ENCODE results near the gene CNTN5. TPM values are rescaled to one million over a fixed set of nuclear protein-coding genes. Genes with fewer than 3 reads are reported as not detected.

The CNTN5 gene
- total and polyA plus RNA-seq, 7 donors, result under 0.01 to 0.46 TPM; not detected in 5

DNA sequence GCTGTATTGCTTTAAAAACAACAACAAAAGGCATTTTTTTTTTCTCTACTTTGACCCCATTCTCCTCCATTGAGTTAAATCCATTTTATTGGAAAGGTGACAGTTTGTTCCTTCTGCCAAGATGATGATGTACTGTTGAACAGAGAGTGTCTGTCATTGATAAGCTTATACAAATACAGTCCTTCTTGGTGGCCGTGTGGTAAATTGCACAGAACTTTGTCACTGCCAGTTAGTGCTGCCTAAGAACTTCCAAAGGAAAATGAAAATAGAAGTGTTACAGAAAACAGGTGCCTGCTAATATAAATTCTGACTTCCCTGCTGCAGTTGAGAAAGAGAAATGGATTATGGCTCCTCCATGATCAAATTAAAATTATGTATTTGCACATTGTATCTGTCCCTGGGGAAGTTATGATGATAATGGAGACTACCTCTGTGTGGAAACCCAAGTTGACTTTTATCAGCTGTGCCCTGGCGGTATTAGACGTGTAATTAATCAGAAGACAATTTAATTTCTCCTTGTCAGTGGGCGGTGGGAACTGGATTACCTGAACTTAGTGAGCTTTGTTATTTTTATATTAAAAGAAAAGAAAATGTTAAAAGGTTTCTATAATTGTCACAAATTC, 546.7 kb downstream of the CNTN5 start:
- 62 to 72% (median 69%) methylated on average over 4 of the region's 4 CpGs for WGBS, 3 donors

GRCh38 chr11:99568808-99569207, 548.1 kb downstream of the CNTN5 start:
- Histone ChIP-seq H3K36me3 (ENCODE audit: insufficient read depth in 1 of 2, low read depth in 1 of 2) (no peaks in the 10 kb centered on the region), H3K4me3 (no peak overlapping the region), H3K27ac (no peak overlapping the region), H3K27me3 (ENCODE audit: insufficient read depth in 3 of 3, low read length in 2 of 3) (no peaks in the 10 kb centered on the region), H3K9me3 (no peaks in the 10 kb centered on the region), H3K4me1 (no peaks in the 10 kb centered on the region)
- ATAC-seq (no peak), DNase-seq (no peak)
- no peak for TF ChIP-seq CTCF (IDR thresholded peaks at IDR 0.05)
- WGBS, 3 donors, result 37 to 64% (median 51%) methylated on average over 1 of the region's 1 CpG
- intact Hi-C loops (cut with DNase I), result no loop called here

More for the DNA sequence above, 546.7 kb downstream of the CNTN5 start:
- no peak for ATAC-seq
- no peaks in the 10 kb centered on the region for H3K4me1 ChIP-seq
- no peak overlapping the region for H3K4me3 ChIP-seq
- H3K27me3 ChIP-seq (ENCODE audit: insufficient read depth in 3 of 3, low read length in 2 of 3), result no peaks in the 10 kb centered on the region
- DNase-seq, result no peak
- intact Hi-C loops (cut with DNase I), result no loop called here
- H3K9me3 ChIP-seq, result no peaks in the 10 kb centered on the region
- no peak overlapping the region for H3K27ac ChIP-seq
- TF ChIP-seq CTCF (IDR thresholded peaks at IDR 0.05), result no peak
- H3K36me3 ChIP-seq (ENCODE audit: insufficient read depth in 1 of 2, low read depth in 1 of 2), result no peaks in the 10 kb centered on the region

- 48 to 50% (median 50%) methylated on average over 2 of the region's 2 CpGs for WGBS, 3 donors
- no peak for TF ChIP-seq CTCF (IDR thresholded peaks at IDR 0.05)
- H3K27ac ChIP-seq, result no peak overlapping the region
- ATAC-seq (no peak), DNase-seq (no peak)
- no peaks in the 10 kb centered on the region for H3K4me1 ChIP-seq
- intact Hi-C loops (cut with DNase I), result no loop called here
- H3K36me3 ChIP-seq (ENCODE audit: insufficient read depth in 1 of 2, low read depth in 1 of 2), result no peaks in the 10 kb centered on the region
- no peaks in the 10 kb centered on the region for H3K27me3 ChIP-seq (ENCODE audit: insufficient read depth in 3 of 3, low read length in 2 of 3)
- no peak overlapping the region for H3K4me3 ChIP-seq
- H3K9me3 ChIP-seq, result no peaks in the 10 kb centered on the region
Measured at GRCh38 chr11:99571094-99571493, 550.3 kb downstream of the CNTN5 start.

DNA sequence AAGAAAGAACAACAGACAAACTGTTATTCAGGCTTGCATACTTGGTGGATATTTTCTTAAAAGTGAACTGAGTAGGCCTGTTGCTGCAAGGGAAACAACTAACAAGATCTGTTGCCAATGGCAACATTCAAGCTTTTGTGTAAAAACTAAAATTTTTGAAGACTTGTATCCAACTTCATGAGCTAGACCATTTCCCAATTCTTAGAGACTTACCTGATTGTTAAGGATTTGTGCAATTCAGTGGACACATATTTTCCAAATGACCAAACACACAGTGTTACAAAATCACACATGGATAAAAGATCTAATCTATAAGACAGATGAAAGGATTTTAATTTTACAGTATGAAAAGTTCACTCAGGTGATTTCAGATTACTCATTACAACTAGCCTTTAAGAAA, 564.1 kb downstream of the CNTN5 start:
- DNase-seq (no peak), ATAC-seq (no peak)
- TF ChIP-seq CTCF (IDR thresholded peaks at IDR 0.05), result no peak
- no peaks in the 10 kb centered on the region for H3K36me3 ChIP-seq (ENCODE audit: insufficient read depth in 1 of 2, low read depth in 1 of 2)
- intact Hi-C loops (cut with DNase I), result no loop called here
- H3K27me3 ChIP-seq (ENCODE audit: insufficient read depth in 3 of 3, low read length in 2 of 3), result no peaks in the 10 kb centered on the region
- H3K4me1 ChIP-seq, result no peaks in the 10 kb centered on the region
- no peak overlapping the region for H3K4me3 ChIP-seq
- H3K9me3 ChIP-seq, result no peaks in the 10 kb centered on the region
- no peak overlapping the region for H3K27ac ChIP-seq

DNA sequence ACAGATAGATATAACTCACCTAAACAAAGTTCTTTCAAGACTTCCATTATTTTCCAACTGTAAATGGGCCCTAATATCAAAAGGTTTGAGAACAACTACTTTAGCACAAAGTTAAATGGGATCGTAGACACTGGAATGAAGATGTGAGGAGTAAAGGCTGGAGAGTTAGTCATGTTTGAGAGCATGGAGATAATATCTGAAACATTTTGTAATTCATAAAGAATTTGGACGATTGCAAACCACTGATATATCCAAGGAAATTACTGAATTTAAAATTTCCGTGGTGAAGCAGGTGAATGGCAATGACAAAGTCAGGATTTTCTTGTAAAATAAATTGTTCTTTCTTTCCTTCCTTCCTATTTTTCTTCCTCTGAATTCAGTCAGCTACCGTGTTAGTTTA, 564.9 kb downstream of the CNTN5 start:
- TF ChIP-seq CTCF (IDR thresholded peaks at IDR 0.05), result no peak
- intact Hi-C loops (cut with DNase I), result no loop called here
- no peaks in the 10 kb centered on the region for H3K27me3 ChIP-seq (ENCODE audit: insufficient read depth in 3 of 3, low read length in 2 of 3)
- H3K4me3 ChIP-seq, result no peak overlapping the region
- no peak for DNase-seq
- H3K36me3 ChIP-seq (ENCODE audit: insufficient read depth in 1 of 2, low read depth in 1 of 2), result no peaks in the 10 kb centered on the region
- H3K27ac ChIP-seq, result no peak overlapping the region
- H3K9me3 ChIP-seq, result no peaks in the 10 kb centered on the region
- H3K4me1 ChIP-seq, result no peaks in the 10 kb centered on the region
- no peak for ATAC-seq
- 28 to 36% (median 34%) methylated on average over 4 of the region's 4 CpGs for WGBS, 3 donors

All from psoas muscle (tissue), 8 donors.